SJCRH30 (cell line): ENCODE results near the gene MYRFL. TPM values are rescaled to one million over a fixed set of nuclear protein-coding genes. Genes with fewer than 3 reads are reported as not detected.

Experiments used
- DNase-seq, 2 experiments: peaks; one replicate each; pipeline ENCODE4 v3.0.0-alpha.2; 2015 to 2020
- H3K27ac ChIP-seq: fragments of 250-450 bp; sonication (Bioruptor Pico); 2 replicates; pipeline ENCODE4 v1.5.1; 2020; ENCODE audit warnings: mild to moderate bottlenecking, moderate library complexity
- H3K27me3 ChIP-seq: fragments of 250-450 bp; sonication (Bioruptor Pico); 2 replicates; pipeline ENCODE4 v1.5.1; 2020; ENCODE audit warnings: mild to moderate bottlenecking, moderate library complexity
- H3K36me3 ChIP-seq: fragments of 250-450 bp; sonication (Bioruptor Pico); 2 replicates; pipeline ENCODE4 v1.5.1; 2020; ENCODE audit warnings: mild to moderate bottlenecking, moderate library complexity
- H3K4me1 ChIP-seq: fragments of 250-450 bp; sonication (Bioruptor Pico); 2 replicates; pipeline ENCODE4 v1.5.1; 2020; ENCODE audit warnings: mild to moderate bottlenecking, moderate library complexity
- H3K4me3 ChIP-seq: fragments of 250-450 bp; sonication (Bioruptor Pico); 2 replicates; pipeline ENCODE4 v1.5.1; 2020; ENCODE audit warnings: mild to moderate bottlenecking, moderate library complexity
- H3K9me3 ChIP-seq: fragments of 250-450 bp; sonication (Bioruptor Pico); replicated peaks from 2 replicates; pipeline ENCODE4 v1.5.1; 2020; ENCODE audit warnings: mild to moderate bottlenecking, moderate library complexity
- total RNA-seq: library from RNA; depleted of rRNA; stranded (reverse); fragments of >200 nt; shearing (Covaris generic); gene quantifications from 2 replicates; pipeline ENCODE4 v1.2.3, GENCODE V29; 2014

The MYRFL gene
- total RNA-seq, 1 experiment from 2014 or later: not detected

- H3K36me3 ChIP-seq: no peaks in the 10 kb centered on the region
- H3K27ac ChIP-seq: no peak overlapping the region
- no peak overlapping the region for H3K4me3 ChIP-seq
- H3K9me3 ChIP-seq: no peaks in the 10 kb centered on the region
- no peaks in the 10 kb centered on the region for H3K4me1 ChIP-seq
- DNase-seq: no peak
- H3K27me3 ChIP-seq: no peaks in the 10 kb centered on the region
Measured at GRCh38 chr12:69925291-69925690, 100.3 kb downstream of the MYRFL start.

GRCh38 chr12:69927164-69927563 is 102.1 kb downstream of the MYRFL start:
- no peak for DNase-seq
- Histone ChIP-seq H3K27ac (no peak overlapping the region), H3K4me1 (no peaks in the 10 kb centered on the region), H3K36me3 (no peaks in the 10 kb centered on the region), H3K4me3 (no peak overlapping the region), H3K9me3 (no peaks in the 10 kb centered on the region), H3K27me3 (no peaks in the 10 kb centered on the region)

DNA sequence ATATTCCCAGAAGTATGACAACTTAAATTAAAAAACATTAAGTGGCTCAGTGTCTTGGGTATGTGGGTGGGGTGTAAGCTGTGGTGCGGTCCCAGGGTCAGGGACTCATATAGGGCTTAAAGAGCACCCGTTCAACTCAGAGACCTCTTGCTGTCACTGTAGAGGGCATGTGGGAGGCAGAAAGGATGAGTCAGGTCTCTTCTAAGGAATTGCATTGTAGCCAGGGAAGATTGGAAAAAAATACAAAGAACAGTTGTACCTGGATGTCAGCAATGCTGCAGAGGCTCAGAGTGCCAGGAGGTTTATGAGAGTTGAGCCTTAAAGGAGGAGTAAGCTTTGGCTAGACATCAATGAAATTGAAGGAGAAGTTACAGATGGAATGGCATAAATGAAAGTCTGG is 104.1 kb downstream of the MYRFL start:
- no peaks in the 10 kb centered on the region for H3K4me1 ChIP-seq
- no peak for DNase-seq
- no peaks in the 10 kb centered on the region for H3K9me3 ChIP-seq
- no peaks in the 10 kb centered on the region for H3K36me3 ChIP-seq
- H3K27me3 ChIP-seq: no peaks in the 10 kb centered on the region
- H3K27ac ChIP-seq: no peak overlapping the region
- no peak overlapping the region for H3K4me3 ChIP-seq

- no peak for DNase-seq
- no peak overlapping the region for H3K4me3 ChIP-seq
- H3K27ac ChIP-seq: no peak overlapping the region
- no peaks in the 10 kb centered on the region for H3K27me3 ChIP-seq
- H3K4me1 ChIP-seq: no peaks in the 10 kb centered on the region
- no peaks in the 10 kb centered on the region for H3K9me3 ChIP-seq
- no peaks in the 10 kb centered on the region for H3K36me3 ChIP-seq
Measured at GRCh38 chr12:69929531-69929930, 104.5 kb downstream of the MYRFL start.

DNA sequence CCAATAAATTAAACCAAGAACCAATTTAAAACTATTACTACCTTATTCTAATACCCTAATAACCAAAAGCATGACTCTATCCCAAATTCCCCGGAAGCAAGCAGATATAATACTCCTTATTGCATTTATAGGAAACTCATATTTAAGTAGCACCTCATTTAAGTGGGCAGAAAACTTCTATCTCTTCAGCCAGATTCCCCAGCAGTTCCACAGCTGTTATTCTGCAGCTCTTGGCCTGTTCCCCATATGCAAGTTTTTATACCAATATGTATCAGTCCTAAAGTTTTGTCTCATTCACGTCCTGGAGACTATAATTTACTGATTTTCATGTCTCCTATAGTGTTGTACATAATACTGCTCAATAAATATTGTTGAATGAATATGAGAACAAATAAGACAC is 106.5 kb downstream of the MYRFL start:
- H3K4me1 ChIP-seq: no peaks in the 10 kb centered on the region
- H3K27me3 ChIP-seq: no peaks in the 10 kb centered on the region
- H3K4me3 ChIP-seq: no peak overlapping the region
- DNase-seq: no peak
- H3K36me3 ChIP-seq: no peaks in the 10 kb centered on the region
- no peaks in the 10 kb centered on the region for H3K9me3 ChIP-seq
- no peak overlapping the region for H3K27ac ChIP-seq

- Histone ChIP-seq H3K4me3 (no peak overlapping the region), H3K27me3 (no peaks in the 10 kb centered on the region), H3K36me3 (no peaks in the 10 kb centered on the region), H3K9me3 (no peaks in the 10 kb centered on the region), H3K27ac (no peak overlapping the region), H3K4me1 (no peaks in the 10 kb centered on the region)
- no peak for DNase-seq
Measured at GRCh38 chr12:69932154-69932553, 107.1 kb downstream of the MYRFL start.

DNA sequence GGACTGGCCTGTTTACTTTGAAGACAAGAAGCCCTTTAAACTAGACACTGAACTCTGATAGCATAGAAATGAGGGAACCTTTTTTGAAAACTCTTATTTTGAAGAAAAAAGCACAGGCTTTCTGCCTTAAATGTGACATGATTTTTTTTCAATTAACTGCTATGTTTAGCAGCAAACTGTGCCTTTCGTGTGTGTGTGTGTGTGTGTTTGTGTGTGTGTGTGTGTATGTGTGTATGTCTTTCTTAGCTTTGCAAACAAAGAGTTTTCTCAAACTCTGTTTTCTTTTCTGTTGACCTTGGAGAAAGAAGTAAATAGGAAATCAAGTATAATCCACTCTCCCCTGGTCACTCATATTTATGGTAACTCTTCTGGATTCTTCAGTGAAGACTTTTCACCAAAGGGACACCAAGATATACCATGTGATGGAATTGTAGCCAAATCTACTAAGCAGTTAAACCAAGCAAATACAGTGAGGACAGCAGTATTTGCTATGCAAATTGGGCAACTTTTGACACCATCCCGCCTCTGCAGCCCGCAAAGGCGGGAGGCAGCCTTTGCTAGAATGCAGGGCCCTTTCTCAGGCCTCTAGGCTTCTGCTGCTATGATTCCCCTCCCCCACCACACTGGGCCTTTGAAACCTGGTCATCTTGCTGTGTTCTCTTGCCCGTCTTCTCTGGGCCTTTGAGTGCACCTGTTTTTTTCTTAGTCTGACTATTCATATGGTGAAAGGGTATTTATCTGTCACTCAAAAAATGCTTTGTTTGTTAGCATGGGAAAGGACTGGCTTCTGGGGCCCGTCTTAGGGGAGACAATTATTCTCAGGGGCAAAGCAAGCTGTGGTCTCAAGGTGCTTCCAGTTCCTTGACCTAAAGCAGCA is 107.9 kb downstream of the MYRFL start:
- no peaks in the 10 kb centered on the region for H3K36me3 ChIP-seq
- H3K27me3 ChIP-seq: no peaks in the 10 kb centered on the region
- no peaks in the 10 kb centered on the region for H3K4me1 ChIP-seq
- H3K27ac ChIP-seq: no peak overlapping the region
- DNase-seq: peak in 1 of 2 experiments; percentile 6
- no peaks in the 10 kb centered on the region for H3K9me3 ChIP-seq
- no peak overlapping the region for H3K4me3 ChIP-seq

- H3K4me1 ChIP-seq: no peaks in the 10 kb centered on the region
- H3K9me3 ChIP-seq: no peaks in the 10 kb centered on the region
- H3K36me3 ChIP-seq: no peaks in the 10 kb centered on the region
- DNase-seq: no peak
- H3K27me3 ChIP-seq: no peaks in the 10 kb centered on the region
- no peak overlapping the region for H3K4me3 ChIP-seq
- no peak overlapping the region for H3K27ac ChIP-seq
Measured at GRCh38 chr12:69934011-69934410, 109.0 kb downstream of the MYRFL start.

DNA sequence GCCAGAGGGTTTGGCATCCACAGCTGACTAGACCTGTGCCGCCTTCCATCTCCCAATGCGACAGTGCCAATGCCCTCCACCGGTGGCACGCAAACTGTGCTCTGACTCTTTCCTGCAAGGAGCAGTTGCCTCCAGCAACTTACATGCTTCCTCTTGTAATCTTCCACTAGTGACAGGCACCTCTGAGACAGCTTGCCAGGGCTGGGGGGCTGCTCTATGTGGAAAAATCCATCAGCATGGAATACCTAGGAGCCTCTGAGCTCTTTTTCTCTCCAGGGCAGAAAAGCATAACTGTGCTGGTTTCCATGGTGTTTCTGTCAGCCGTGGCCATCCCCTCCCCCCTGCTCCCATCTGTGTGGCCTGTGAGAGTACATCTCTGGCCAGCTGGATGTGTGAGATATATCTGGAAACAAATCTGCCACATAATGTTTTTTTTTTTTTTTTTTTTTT is 110.6 kb downstream of the MYRFL start:
- H3K4me1 ChIP-seq: no peaks in the 10 kb centered on the region
- H3K4me3 ChIP-seq: no peak overlapping the region
- no peak for DNase-seq
- no peaks in the 10 kb centered on the region for H3K36me3 ChIP-seq
- no peaks in the 10 kb centered on the region for H3K9me3 ChIP-seq
- no peak overlapping the region for H3K27ac ChIP-seq
- no peaks in the 10 kb centered on the region for H3K27me3 ChIP-seq

DNA sequence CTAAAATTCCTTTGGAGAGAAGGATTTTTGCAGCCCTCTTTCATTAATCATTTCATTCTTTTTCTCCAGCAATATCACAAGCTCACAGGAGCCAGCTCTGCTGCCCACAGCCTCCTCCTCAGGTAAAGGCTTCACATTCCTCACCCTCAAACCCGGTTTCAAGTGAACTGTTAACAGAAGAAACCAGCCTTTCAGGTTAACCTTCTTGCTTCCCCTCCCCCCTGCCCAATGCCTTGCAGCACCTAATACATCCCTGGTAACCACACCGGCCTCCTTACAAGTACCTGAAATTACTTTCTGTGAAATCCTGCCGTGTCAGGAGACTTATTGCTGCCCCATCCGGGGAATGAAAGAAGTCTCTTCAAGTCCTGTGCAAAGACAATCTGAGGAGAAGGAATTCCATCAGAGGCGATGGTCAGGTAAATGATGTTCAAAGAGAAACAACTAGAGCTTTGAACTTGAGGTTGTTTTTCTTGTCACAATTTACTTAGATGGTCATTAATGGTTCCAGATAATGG is 111.2 kb downstream of the MYRFL start:
- H3K4me1 ChIP-seq: no peaks in the 10 kb centered on the region
- DNase-seq: no peak
- H3K27me3 ChIP-seq: no peaks in the 10 kb centered on the region
- no peak overlapping the region for H3K4me3 ChIP-seq
- no peaks in the 10 kb centered on the region for H3K9me3 ChIP-seq
- no peaks in the 10 kb centered on the region for H3K36me3 ChIP-seq
- no peak overlapping the region for H3K27ac ChIP-seq

DNA sequence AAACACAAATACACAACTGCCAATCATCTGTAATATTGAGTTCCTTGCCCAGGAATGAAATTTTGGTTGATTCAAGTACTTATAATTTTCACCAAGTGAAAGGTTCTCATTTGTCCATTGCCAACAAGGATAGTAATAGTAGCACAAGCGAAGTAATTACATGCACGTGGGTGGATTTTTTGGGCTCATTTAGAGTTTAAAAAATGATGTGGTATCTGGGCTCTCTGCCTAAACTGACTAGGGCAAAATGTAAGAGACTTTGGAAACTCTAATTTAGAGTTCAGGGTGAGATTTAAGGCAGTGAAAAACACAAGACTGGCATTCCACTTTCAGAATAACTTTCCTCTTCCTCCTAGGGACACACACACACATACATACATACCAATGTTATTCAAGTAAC is 111.7 kb downstream of the MYRFL start:
- Histone ChIP-seq H3K27me3 (no peaks in the 10 kb centered on the region), H3K9me3 (no peaks in the 10 kb centered on the region), H3K36me3 (no peaks in the 10 kb centered on the region), H3K4me1 (no peaks in the 10 kb centered on the region), H3K4me3 (no peak overlapping the region), H3K27ac (no peak overlapping the region)
- DNase-seq: no peak

DNA sequence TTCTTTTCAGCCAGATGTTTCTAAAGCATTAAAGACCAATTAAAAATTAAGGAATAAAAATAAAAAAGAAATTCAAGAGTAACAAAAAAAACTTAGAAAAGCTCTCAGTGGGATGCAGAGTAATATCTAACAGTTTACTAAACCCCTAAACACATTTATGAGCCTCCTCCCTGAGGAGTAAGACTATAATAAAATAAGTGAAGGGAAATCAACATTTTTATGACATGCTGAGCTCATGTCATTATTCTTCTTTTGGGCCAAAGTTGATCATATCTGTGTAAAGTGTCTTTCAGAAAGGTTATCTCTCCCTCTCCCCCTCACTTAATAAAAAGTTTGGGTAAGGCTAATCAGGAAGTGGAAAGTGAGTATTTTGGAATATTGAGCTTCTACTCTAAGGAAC is 122.1 kb downstream of the MYRFL start:
- no peak overlapping the region for H3K4me3 ChIP-seq
- H3K27me3 ChIP-seq: no peaks in the 10 kb centered on the region
- H3K36me3 ChIP-seq: no peaks in the 10 kb centered on the region
- H3K9me3 ChIP-seq: no peaks in the 10 kb centered on the region
- no peak overlapping the region for H3K27ac ChIP-seq
- H3K4me1 ChIP-seq: no peaks in the 10 kb centered on the region
- no peak for DNase-seq

- DNase-seq: no peak
- Histone ChIP-seq H3K4me3 (no peak overlapping the region), H3K9me3 (no peaks in the 10 kb centered on the region), H3K36me3 (no peaks in the 10 kb centered on the region), H3K27ac (no peak overlapping the region), H3K4me1 (no peaks in the 10 kb centered on the region), H3K27me3 (no peaks in the 10 kb centered on the region)
Measured at GRCh38 chr12:69947897-69948296, 122.9 kb downstream of the MYRFL start.

GRCh38 chr12:69948851-69949250 is 123.8 kb downstream of the MYRFL start:
- H3K9me3 ChIP-seq: no peaks in the 10 kb centered on the region
- no peak overlapping the region for H3K4me3 ChIP-seq
- no peaks in the 10 kb centered on the region for H3K27me3 ChIP-seq
- no peak for DNase-seq
- no peaks in the 10 kb centered on the region for H3K4me1 ChIP-seq
- no peak overlapping the region for H3K27ac ChIP-seq
- H3K36me3 ChIP-seq: no peaks in the 10 kb centered on the region

DNA sequence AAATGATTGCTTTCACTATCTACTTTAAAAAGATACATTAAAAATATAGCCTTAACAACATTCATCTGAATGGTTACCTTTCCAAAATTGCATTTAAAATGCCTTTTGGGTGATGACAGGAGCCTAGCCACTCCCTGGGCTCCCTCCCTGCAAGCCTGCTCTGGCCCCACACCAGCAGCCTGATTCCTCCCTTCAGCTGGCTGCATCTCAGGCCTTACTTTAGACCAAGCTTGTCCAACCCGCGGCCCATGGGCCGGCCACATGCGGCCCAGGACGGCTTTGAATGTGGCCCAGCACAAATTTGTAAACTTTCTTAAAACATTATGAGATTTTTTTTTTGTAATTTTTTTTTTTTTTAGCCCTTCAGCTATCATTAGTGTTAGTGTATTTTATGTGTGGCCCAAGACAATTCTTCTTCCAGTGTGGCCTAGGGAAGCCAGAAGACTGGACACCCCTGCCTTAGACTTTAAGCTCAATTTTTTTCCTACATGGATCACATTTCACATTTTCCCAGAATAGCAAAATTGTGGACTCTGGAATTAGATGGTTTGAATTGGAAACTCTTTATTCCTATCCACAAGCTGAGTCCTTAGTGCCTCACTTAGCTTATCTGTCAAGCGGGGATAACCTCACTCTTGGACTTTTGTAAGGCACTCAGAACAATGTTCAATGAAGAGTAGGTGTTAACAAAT is 124.4 kb downstream of the MYRFL start:
- no peaks in the 10 kb centered on the region for H3K9me3 ChIP-seq
- no peak for DNase-seq
- no peaks in the 10 kb centered on the region for H3K4me1 ChIP-seq
- H3K36me3 ChIP-seq: no peaks in the 10 kb centered on the region
- no peaks in the 10 kb centered on the region for H3K27me3 ChIP-seq
- no peak overlapping the region for H3K27ac ChIP-seq
- no peak overlapping the region for H3K4me3 ChIP-seq
